ENCODE data around the gene CNKSR3.

The CNKSR3 gene

DNA sequence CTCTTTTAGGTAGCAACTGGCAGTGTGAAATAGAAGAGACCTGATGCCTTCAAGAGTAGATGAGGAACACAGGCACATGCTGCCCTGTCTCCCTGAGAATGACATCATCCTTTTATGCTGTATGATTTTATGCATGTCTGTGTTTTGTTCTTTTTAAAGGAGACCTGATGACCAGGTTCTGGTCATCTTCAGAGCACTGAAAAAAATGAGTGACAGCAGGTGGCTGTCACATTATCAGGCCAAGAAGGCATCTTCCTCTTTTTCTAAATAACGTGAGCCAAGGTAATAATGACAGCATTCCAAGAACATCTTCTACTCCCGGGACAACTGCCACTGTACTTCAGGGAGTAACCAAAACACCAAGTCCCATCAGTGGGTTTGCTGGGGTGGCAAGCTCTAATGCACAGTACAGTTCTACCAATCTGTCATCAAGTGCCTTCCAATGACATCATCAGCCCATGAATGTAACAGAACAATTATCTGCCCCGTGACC is 28.9 kb downstream of the CNKSR3 start:
- H3K4me3 ChIP-seq (replicated peaks; ENCODE audit: low read depth, low read length), result no peak overlapping the region
- DNase-seq (ENCODE audit: low read depth), result no peak
- TF ChIP-seq, protein P1, sequence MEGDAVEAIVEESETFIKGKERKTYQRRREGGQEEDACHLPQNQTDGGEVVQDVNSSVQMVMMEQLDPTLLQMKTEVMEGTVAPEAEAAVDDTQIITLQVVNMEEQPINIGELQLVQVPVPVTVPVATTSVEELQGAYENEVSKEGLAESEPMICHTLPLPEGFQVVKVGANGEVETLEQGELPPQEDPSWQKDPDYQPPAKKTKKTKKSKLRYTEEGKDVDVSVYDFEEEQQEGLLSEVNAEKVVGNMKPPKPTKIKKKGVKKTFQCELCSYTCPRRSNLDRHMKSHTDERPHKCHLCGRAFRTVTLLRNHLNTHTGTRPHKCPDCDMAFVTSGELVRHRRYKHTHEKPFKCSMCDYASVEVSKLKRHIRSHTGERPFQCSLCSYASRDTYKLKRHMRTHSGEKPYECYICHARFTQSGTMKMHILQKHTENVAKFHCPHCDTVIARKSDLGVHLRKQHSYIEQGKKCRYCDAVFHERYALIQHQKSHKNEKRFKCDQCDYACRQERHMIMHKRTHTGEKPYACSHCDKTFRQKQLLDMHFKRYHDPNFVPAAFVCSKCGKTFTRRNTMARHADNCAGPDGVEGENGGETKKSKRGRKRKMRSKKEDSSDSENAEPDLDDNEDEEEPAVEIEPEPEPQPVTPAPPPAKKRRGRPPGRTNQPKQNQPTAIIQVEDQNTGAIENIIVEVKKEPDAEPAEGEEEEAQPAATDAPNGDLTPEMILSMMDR (IDR thresholded peaks at IDR 0.05; ENCODE audit: low read length, missing control alignments), result no peak

DNA sequence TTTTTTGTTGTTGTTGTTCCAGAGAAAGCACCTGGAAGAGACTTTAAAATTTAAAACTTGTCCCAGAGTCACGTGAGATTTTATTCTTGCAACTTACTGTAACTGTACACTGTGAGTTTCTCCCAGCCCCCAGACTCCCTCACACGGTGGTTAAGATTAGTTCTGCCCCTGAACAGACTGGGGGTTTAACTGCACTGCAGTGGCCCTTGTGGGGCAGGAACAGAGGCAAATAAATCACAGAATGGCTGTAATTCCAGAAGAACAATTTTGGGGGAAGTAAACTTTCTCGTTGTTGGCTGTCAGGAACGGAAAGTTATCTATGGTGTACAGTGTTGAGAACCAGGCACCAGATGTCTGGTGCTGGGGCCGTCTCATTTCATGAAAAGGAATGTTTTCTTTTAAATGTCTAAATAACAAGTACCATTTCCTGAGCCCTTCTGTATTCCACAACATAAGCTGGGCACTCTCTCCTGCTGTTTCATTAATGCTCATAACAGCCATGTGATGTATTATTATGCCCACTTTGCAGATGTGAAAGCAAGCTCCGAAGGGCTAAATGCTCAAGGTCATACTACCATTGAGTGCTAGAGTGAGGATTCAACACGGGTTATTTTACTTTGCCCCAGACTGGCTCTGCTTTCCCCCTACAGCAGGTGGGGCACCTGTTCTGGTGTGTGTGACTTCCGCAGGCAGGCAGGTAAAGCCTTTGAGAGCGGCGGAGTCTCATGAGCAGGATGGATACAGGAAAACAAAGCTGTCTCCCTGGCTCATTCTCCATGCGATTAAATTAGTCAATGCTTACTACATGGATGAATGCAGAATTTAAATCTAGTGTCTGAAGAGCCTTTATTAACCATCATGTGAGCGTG is 30.5 kb downstream of the CNKSR3 start:
- peak overlapping the region; percentile 35 for H3K4me3 ChIP-seq (replicated peaks; ENCODE audit: low read depth, low read length)
- DNase-seq (ENCODE audit: low read depth), result no peak
- TF ChIP-seq, protein P1 (IDR thresholded peaks at IDR 0.05; ENCODE audit: low read length, missing control alignments), result no peak

DNA sequence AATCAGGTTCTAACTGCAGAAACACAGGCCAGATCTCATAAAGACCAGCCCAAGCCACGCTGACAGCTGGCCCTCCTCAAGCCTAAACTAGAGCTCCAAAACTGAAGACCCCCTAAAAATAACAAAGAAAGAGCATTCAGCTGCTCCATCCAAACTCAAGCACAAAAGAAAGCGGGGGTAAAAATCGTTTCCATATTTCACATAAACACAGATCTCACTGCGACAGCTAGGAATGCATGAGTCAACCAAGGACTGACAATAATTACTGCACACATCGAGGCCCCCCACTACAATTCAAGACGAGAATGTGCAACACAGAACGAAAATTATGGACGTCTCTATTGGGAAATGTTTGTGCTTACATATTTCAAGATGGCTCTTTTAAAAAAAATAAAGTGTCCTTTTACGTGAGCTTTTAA is 31.1 kb downstream of the CNKSR3 start:
- TF ChIP-seq, protein P1 (IDR thresholded peaks at IDR 0.05; ENCODE audit: low read length, missing control alignments), result no peak
- DNase-seq (ENCODE audit: low read depth), result peak; percentile 71
- H3K4me3 ChIP-seq (replicated peaks; ENCODE audit: low read depth, low read length), result peak overlapping the region; percentile 35

DNA sequence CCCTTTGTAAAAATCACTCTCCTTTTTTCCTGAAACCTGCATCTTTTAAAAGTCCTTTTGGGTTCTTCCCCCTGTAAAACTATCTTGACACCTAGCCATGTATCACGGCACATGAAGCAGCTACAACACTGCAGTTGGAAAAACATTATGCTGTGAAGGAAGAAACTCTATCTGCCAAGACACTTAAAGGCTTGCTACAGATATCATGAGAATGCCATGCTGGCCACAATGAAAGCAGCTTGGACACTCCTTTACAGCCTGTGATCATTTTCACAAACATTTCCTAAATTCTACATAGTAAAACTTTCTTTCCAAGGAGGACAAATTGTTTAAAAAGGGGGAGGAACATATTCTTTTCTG is 31.8 kb downstream of the CNKSR3 start:
- peak overlapping the region; percentile 35 for H3K4me3 ChIP-seq (replicated peaks; ENCODE audit: low read depth, low read length)
- DNase-seq (ENCODE audit: low read depth), result no peak

DNA sequence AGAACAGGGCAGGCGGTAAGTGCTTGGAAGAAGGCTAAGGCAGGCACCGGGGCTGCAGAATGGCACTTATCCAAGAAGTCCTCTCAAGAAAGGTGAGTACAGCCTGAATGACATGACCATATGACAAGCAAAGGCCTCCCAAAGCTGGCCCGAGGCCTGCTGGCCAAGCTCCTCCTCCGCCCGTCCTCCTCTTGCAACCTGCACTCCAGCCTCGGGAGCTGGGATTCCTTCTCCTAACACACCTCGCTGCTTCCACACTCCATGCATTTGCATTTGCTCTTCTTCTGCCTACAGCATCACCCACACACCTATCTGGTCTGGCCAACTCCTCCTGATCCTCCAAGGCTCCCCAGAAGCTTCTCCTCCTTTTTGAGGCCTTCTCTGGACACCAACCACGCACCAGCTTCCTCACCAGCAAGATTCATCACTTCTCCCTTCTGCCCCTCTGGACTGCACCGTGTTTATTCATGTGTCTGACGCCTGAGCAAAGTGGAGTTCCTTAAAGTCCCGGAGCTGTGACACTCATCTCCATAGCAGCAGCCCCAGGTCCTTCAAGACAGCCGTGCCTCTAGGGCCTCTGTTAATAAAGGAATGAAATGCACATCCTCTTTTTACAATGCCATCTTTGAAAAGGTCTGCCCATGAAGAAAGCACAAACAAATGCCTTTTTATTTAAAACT is 32.3 kb downstream of the CNKSR3 start:
- H3K4me3 ChIP-seq (replicated peaks; ENCODE audit: low read depth, low read length), result no peak overlapping the region
- no peak for DNase-seq (ENCODE audit: low read depth)
- TF ChIP-seq, protein P1 (IDR thresholded peaks at IDR 0.05; ENCODE audit: low read length, missing control alignments), result no peak

More for the DNA sequence above, 31.8 kb downstream of the CNKSR3 start:
- TF ChIP-seq, protein P1 (IDR thresholded peaks at IDR 0.05; ENCODE audit: low read length, missing control alignments), result no peak

DNA sequence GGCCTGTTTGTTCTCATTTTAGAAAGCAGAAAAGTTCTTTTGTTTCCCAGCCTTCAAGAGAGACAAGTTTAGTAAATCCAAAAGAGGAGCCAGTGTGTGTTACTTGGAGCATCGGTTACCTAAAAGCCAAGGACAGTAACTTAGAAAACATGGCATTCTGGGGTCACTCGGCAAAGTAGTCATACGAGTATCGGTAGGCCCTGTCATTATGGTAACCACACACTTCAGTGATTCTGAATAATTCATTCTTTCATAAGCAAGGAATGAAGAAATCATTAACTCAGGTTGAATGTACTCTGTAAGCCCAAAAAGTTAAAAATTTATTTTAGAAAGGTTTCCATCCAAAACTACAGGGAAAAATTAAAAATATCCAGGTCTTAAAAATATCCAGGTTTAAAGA is 34.0 kb downstream of the CNKSR3 start:
- DNase-seq (ENCODE audit: low read depth), result no peak
- TF ChIP-seq, protein P1 (IDR thresholded peaks at IDR 0.05; ENCODE audit: low read length, missing control alignments), result no peak
- H3K4me3 ChIP-seq (replicated peaks; ENCODE audit: low read depth, low read length), result no peak overlapping the region
